Measurements from ENCODE around the gene TSPAN5.

The TSPAN5 gene

GRCh38 chr4:98627531-98628257, 30.7 kb downstream of the TSPAN5 start:
- no peak for DNase-seq (ENCODE audit: low spot score)
- H3K4me3 Mint-ChIP-seq, result no peak overlapping the region
- peaks cover 10% of the 10 kb centered on the region for H3K36me3 Mint-ChIP-seq (ENCODE audit: low read depth)
- no peaks in the 10 kb centered on the region for H3K9me3 Mint-ChIP-seq
- H3K27ac Mint-ChIP-seq, result no peak overlapping the region
- no peaks in the 10 kb centered on the region for H3K27me3 Mint-ChIP-seq (ENCODE audit: low read depth)
- peaks cover 48% of the 10 kb centered on the region for H3K4me1 Mint-ChIP-seq (ENCODE audit: low read depth)

- peaks cover 41% of the 10 kb centered on the region for H3K4me1 Mint-ChIP-seq (ENCODE audit: low read depth)
- no peaks in the 10 kb centered on the region for H3K9me3 Mint-ChIP-seq
- no peak for DNase-seq (ENCODE audit: low spot score)
- H3K4me3 Mint-ChIP-seq, result no peak overlapping the region
- H3K27me3 Mint-ChIP-seq (ENCODE audit: low read depth), result no peaks in the 10 kb centered on the region
- peaks cover 8% of the 10 kb centered on the region for H3K36me3 Mint-ChIP-seq (ENCODE audit: low read depth)
- H3K27ac Mint-ChIP-seq, result no peak overlapping the region
These were observed 32.1 kb downstream of the TSPAN5 start for GRCh38 chr4:98626350-98626749.

GRCh38 chr4:98625920-98626319, 32.5 kb downstream of the TSPAN5 start:
- Mint-ChIP-seq H3K36me3 (ENCODE audit: low read depth) (peaks cover 8% of the 10 kb centered on the region), H3K27me3 (ENCODE audit: low read depth) (no peaks in the 10 kb centered on the region), H3K9me3 (no peaks in the 10 kb centered on the region), H3K27ac (no peak overlapping the region), H3K4me3 (no peak overlapping the region), H3K4me1 (ENCODE audit: low read depth) (peaks cover 39% of the 10 kb centered on the region)
- no peak for DNase-seq (ENCODE audit: low spot score)

- Mint-ChIP-seq H3K27me3 (ENCODE audit: low read depth) (no peaks in the 10 kb centered on the region), H3K9me3 (no peaks in the 10 kb centered on the region), H3K4me1 (ENCODE audit: low read depth) (peaks cover 41% of the 10 kb centered on the region), H3K36me3 (ENCODE audit: low read depth) (peaks cover 8% of the 10 kb centered on the region), H3K4me3 (no peak overlapping the region), H3K27ac (no peak overlapping the region)
- DNase-seq (ENCODE audit: low spot score), result no peak
These were observed 33.0 kb downstream of the TSPAN5 start for GRCh38 chr4:98625399-98625798.

GRCh38 chr4:98624642-98625041, 33.8 kb downstream of the TSPAN5 start:
- Mint-ChIP-seq H3K27ac (no peak overlapping the region), H3K36me3 (ENCODE audit: low read depth) (peaks cover 8% of the 10 kb centered on the region), H3K4me3 (no peak overlapping the region), H3K4me1 (ENCODE audit: low read depth) (peaks cover 41% of the 10 kb centered on the region), H3K9me3 (no peaks in the 10 kb centered on the region), H3K27me3 (ENCODE audit: low read depth) (no peaks in the 10 kb centered on the region)
- no peak for DNase-seq (ENCODE audit: low spot score)

GRCh38 chr4:98624144-98624543, 34.3 kb downstream of the TSPAN5 start:
- peaks cover 41% of the 10 kb centered on the region for H3K4me1 Mint-ChIP-seq (ENCODE audit: low read depth)

GRCh38 chr4:98623126-98623802, 35.1 kb downstream of the TSPAN5 start:
- H3K36me3 Mint-ChIP-seq (ENCODE audit: low read depth), result peaks cover 8% of the 10 kb centered on the region
- no peaks in the 10 kb centered on the region for H3K27me3 Mint-ChIP-seq (ENCODE audit: low read depth)
- no peak overlapping the region for H3K4me3 Mint-ChIP-seq
- no peaks in the 10 kb centered on the region for H3K9me3 Mint-ChIP-seq
- DNase-seq (ENCODE audit: low spot score), result no peak
- peaks cover 41% of the 10 kb centered on the region for H3K4me1 Mint-ChIP-seq (ENCODE audit: low read depth)
- H3K27ac Mint-ChIP-seq, result no peak overlapping the region

More at GRCh38 chr4:98624144-98624543, 34.3 kb downstream of the TSPAN5 start:
- Mint-ChIP-seq H3K27me3 (ENCODE audit: low read depth) (no peaks in the 10 kb centered on the region), H3K27ac (no peak overlapping the region), H3K9me3 (no peaks in the 10 kb centered on the region), H3K4me3 (no peak overlapping the region), H3K36me3 (ENCODE audit: low read depth) (peaks cover 8% of the 10 kb centered on the region)
- DNase-seq (ENCODE audit: low spot score), result no peak

GRCh38 chr4:98620087-98620784, 38.2 kb downstream of the TSPAN5 start:
- Mint-ChIP-seq H3K4me3 (no peak overlapping the region), H3K27me3 (ENCODE audit: low read depth) (no peaks in the 10 kb centered on the region), H3K27ac (no peak overlapping the region), H3K4me1 (ENCODE audit: low read depth) (peaks cover 25% of the 10 kb centered on the region), H3K9me3 (no peaks in the 10 kb centered on the region), H3K36me3 (ENCODE audit: low read depth) (peaks cover 4% of the 10 kb centered on the region)
- no peak for DNase-seq (ENCODE audit: low spot score)

GRCh38 chr4:98619180-98619579, 39.2 kb downstream of the TSPAN5 start:
- peaks cover 2% of the 10 kb centered on the region for H3K36me3 Mint-ChIP-seq (ENCODE audit: low read depth)
- no peak for DNase-seq (ENCODE audit: low spot score)
- peaks cover 20% of the 10 kb centered on the region for H3K4me1 Mint-ChIP-seq (ENCODE audit: low read depth)
- H3K9me3 Mint-ChIP-seq, result no peaks in the 10 kb centered on the region
- no peak overlapping the region for H3K27ac Mint-ChIP-seq
- no peaks in the 10 kb centered on the region for H3K27me3 Mint-ChIP-seq (ENCODE audit: low read depth)
- no peak overlapping the region for H3K4me3 Mint-ChIP-seq

- Mint-ChIP-seq H3K4me1 (ENCODE audit: low read depth) (peaks cover 20% of the 10 kb centered on the region), H3K4me3 (no peak overlapping the region), H3K36me3 (ENCODE audit: low read depth) (peaks cover 2% of the 10 kb centered on the region), H3K27ac (no peak overlapping the region), H3K27me3 (ENCODE audit: low read depth) (no peaks in the 10 kb centered on the region), H3K9me3 (no peaks in the 10 kb centered on the region)
- no peak for DNase-seq (ENCODE audit: low spot score)
These were observed 39.7 kb downstream of the TSPAN5 start for GRCh38 chr4:98618680-98619079.

GRCh38 chr4:98617358-98618047, 40.9 kb downstream of the TSPAN5 start:
- Mint-ChIP-seq H3K27ac (no peak overlapping the region), H3K27me3 (ENCODE audit: low read depth) (no peaks in the 10 kb centered on the region), H3K4me1 (ENCODE audit: low read depth) (peaks cover 21% of the 10 kb centered on the region), H3K9me3 (no peaks in the 10 kb centered on the region), H3K4me3 (no peak overlapping the region), H3K36me3 (ENCODE audit: low read depth) (peaks cover 2% of the 10 kb centered on the region)
- DNase-seq (ENCODE audit: low spot score), result no peak

- peaks cover 25% of the 10 kb centered on the region for H3K4me1 Mint-ChIP-seq (ENCODE audit: low read depth)
- H3K36me3 Mint-ChIP-seq (ENCODE audit: low read depth), result peaks cover 2% of the 10 kb centered on the region
- no peak overlapping the region for H3K4me3 Mint-ChIP-seq
- no peak overlapping the region for H3K27ac Mint-ChIP-seq
- no peaks in the 10 kb centered on the region for H3K9me3 Mint-ChIP-seq
- H3K27me3 Mint-ChIP-seq (ENCODE audit: low read depth), result no peaks in the 10 kb centered on the region
- no peak for DNase-seq (ENCODE audit: low spot score)
These were observed 42.4 kb downstream of the TSPAN5 start for GRCh38 chr4:98615991-98616390.

- no peak for DNase-seq (ENCODE audit: low spot score)
- no peak overlapping the region for H3K27ac Mint-ChIP-seq
- no peak overlapping the region for H3K4me3 Mint-ChIP-seq
- no peaks in the 10 kb centered on the region for H3K9me3 Mint-ChIP-seq
- H3K27me3 Mint-ChIP-seq (ENCODE audit: low read depth), result no peaks in the 10 kb centered on the region
- peaks cover 2% of the 10 kb centered on the region for H3K36me3 Mint-ChIP-seq (ENCODE audit: low read depth)
- H3K4me1 Mint-ChIP-seq (ENCODE audit: low read depth), result peaks cover 26% of the 10 kb centered on the region
These were observed 43.7 kb downstream of the TSPAN5 start for GRCh38 chr4:98614662-98615061.

- Mint-ChIP-seq H3K4me3 (no peak overlapping the region), H3K36me3 (ENCODE audit: low read depth) (peaks cover 2% of the 10 kb centered on the region), H3K4me1 (ENCODE audit: low read depth) (peaks cover 30% of the 10 kb centered on the region), H3K27ac (no peak overlapping the region), H3K27me3 (ENCODE audit: low read depth) (no peaks in the 10 kb centered on the region), H3K9me3 (no peaks in the 10 kb centered on the region)
- no peak for DNase-seq (ENCODE audit: low spot score)
These were observed 44.3 kb downstream of the TSPAN5 start for GRCh38 chr4:98614094-98614493.
